Colonic mucosa (tissue), 4 donors: ENCODE data around the gene MOB3B. TPM values are rescaled to one million over a fixed set of nuclear protein-coding genes. Genes with fewer than 3 reads are reported as not detected.

ENCODE experiments used
- DNase-seq: peaks from one replicate; pipeline ENCODE4 v3.0.0-alpha.2; 2020
- H3K27ac ChIP-seq: fragments of 200-600 bp; one replicate; pipeline ENCODE4 v1.8.0; 2021
- H3K27me3 ChIP-seq: fragments of 200-600 bp; one replicate; pipeline ENCODE4 v1.8.0; 2021
- H3K36me3 ChIP-seq: fragments of 200-600 bp; one replicate; pipeline ENCODE4 v1.8.0; 2021
- H3K4me1 ChIP-seq: fragments of 200-600 bp; one replicate; pipeline ENCODE4 v1.8.0; 2021; ENCODE audit warnings: mild to moderate bottlenecking
- H3K4me3 ChIP-seq: fragments of 200-600 bp; one replicate; pipeline ENCODE4 v1.8.0; 2021
- H3K9ac ChIP-seq, 2 donors: one replicate each; pipeline ENCODE4 v1.7.0; 2013; ENCODE audit warnings: control low read depth in 2 of 2, low read depth in 2 of 2, low read length in 2 of 2
- H3K9me3 ChIP-seq: fragments of 200-600 bp; one replicate; pipeline ENCODE4 v1.8.0; 2021
- CTCF ChIP-seq: fragments of 200-600 bp; IDR thresholded peaks from one replicate; pipeline ENCODE4 v1.8.0; 2022; ENCODE audit warnings: antibody characterized with exemption, mild to moderate bottlenecking
- intact Hi-C: fragments of 100-400 bp; cut with DNase I; formaldehyde crosslinking; loops from one replicate; pipeline ENCODE4 v1.14.1; 2022
- total RNA-seq, 2 donors: library from RNA; stranded (reverse); fragmentation: NEBNext Ultra II Directional in 1 of 2; extraction: Animal tissue kit (Norgen Biotek cat#: 25700) in 1 of 2; gene quantifications; one replicate each; pipeline ENCODE4 v1.2.1, GENCODE V29; 2021
- donor health status: healthy.
- donor health status: DM: no; HTN: no; CAD: no.
- donor health status: DM: no; HTN: no; CAD: no.

Gene MOB3B
- total RNA-seq, 2 donors from 2014 or later = 35.8 to 39.6 TPM

DNA sequence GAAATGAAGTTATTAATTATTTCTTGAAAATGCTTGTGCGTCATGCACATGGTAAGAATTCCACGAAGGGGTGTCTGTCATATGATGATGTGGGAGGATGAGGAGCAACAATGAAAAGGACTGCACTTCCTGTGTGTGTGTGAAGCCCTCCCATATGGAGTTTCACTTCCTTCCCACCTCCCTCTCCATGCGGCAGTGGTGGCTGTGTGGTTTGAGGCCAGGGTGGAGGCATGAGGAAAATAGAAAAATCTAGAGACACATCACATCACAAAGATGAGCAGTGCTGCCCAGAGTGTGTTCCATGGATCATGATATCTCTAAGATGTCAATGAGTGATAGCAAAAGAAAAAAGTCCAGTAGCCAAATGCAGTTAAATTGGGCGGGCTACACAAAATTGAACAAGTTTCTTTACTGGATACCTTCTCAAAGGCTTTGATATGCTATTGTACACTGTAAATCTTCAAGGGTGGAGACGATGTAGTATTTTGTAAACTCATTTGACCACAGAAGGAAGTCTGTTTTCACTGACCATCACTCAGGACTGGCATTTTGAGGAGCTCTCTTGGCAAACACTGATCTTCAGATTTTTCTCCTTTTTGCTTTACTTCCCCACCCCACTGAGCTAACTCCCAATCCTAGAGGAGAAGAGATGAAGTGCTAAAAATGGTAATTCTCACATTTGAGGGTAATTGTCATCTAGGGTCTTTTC is 177.0 kb downstream of the MOB3B start:
- Histone ChIP-seq H3K4me3 (no peak overlapping the region), H3K36me3 (no peaks in the 10 kb centered on the region), H3K27ac (no peak overlapping the region), H3K27me3 (no peaks in the 10 kb centered on the region), H3K4me1 (no peaks in the 10 kb centered on the region), H3K9ac (no peak overlapping the region), H3K9me3 (no peaks in the 10 kb centered on the region)
- no peak for TF ChIP-seq CTCF
- intact Hi-C loops = no loop called here
- DNase-seq = no peak

GRCh38 chr9:27351438-27351837 is 178.2 kb downstream of the MOB3B start:
- no peaks in the 10 kb centered on the region for H3K36me3 ChIP-seq
- no peak overlapping the region for H3K9ac ChIP-seq
- H3K9me3 ChIP-seq = no peaks in the 10 kb centered on the region
- intact Hi-C loops = no loop called here
- H3K4me1 ChIP-seq = no peaks in the 10 kb centered on the region
- DNase-seq = no peak
- no peak overlapping the region for H3K4me3 ChIP-seq
- no peak overlapping the region for H3K27ac ChIP-seq
- no peaks in the 10 kb centered on the region for H3K27me3 ChIP-seq
- no peak for TF ChIP-seq CTCF

DNA sequence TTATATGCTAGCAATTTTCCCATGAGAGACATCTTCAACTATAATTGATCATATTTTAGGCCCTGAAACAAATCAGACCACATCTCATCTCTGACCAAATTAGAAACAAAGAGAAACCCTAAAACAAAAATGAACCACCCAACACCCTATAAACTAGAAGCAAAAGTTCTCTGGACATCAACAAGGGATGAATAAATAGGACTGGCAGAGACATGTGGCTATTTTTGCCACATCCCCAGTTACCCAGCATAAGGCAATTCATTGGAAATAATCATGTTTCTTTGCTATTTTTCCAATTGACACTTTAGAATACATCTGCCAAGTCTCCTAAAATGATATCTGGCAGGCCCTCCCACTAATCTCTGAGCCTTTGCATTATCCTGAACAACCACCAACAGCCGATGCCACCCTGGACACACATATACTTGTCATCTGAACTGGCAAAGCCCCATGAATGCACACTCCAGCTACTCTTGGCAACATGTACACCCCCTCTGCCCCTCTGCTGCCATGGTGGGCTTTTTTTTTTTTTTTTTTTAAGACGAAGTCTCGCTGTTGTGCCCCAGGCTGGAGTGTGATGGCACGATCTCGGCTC is 179.1 kb downstream of the MOB3B start:
- Histone ChIP-seq H3K9me3 (no peaks in the 10 kb centered on the region), H3K4me1 (no peaks in the 10 kb centered on the region), H3K27ac (no peak overlapping the region), H3K4me3 (no peak overlapping the region), H3K9ac (no peak overlapping the region), H3K36me3 (no peaks in the 10 kb centered on the region), H3K27me3 (no peaks in the 10 kb centered on the region)
- DNase-seq = no peak
- TF ChIP-seq CTCF = no peak
- intact Hi-C loops = no loop called here

- no peak for DNase-seq
- TF ChIP-seq CTCF = no peak
- H3K4me1 ChIP-seq = no peaks in the 10 kb centered on the region
These were observed 179.9 kb downstream of the MOB3B start for GRCh38 chr9:27349698-27350080.

DNA sequence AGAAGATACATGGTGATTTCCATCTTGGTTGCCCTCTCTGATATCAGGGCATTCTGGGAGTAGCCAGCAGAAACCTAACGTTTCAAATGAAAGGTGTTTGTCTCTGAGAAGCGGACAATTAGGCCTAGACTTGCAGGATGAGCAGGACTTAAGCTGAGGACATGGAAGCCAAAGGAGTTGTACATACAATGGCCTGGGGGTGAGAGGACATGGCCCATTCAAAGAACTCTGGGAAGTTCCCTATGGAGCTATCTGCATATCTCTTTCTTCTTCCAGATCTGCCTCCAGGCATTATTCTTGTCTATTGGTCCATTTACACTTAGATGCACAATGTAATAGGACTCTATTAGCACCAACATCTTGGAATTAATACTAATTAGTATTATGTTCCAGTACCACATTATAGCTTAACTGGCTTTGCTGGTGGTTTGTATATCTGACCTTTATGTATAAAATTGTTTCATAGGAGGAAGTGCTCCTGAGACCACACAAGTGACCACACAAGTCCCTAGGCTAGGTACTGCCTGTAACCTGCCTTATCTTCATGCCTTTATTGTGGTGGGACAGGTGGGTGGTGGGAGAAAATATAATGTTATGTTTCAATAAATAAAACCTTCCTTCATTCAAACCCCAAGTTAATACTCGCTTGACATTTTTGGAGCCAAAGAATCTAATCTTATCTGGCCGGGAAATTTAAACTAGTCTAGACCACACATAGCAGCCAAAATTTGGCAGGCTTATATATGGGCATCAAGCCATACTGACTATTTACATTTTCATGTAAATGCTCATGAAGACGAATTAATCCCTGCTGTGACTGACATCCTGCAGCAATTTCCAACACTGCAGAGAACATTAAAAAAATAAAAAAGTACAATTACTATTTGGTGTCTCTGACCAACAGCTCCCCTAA is 180.6 kb downstream of the MOB3B start:
- no peaks in the 10 kb centered on the region for H3K36me3 ChIP-seq

More at GRCh38 chr9:27349698-27350080, 179.9 kb downstream of the MOB3B start:
- H3K9me3 ChIP-seq = no peaks in the 10 kb centered on the region
- H3K27ac ChIP-seq = no peak overlapping the region
- no peaks in the 10 kb centered on the region for H3K27me3 ChIP-seq
- intact Hi-C loops = no loop called here
- H3K36me3 ChIP-seq = no peaks in the 10 kb centered on the region
- H3K4me3 ChIP-seq = no peak overlapping the region
- no peak overlapping the region for H3K9ac ChIP-seq

More for the DNA sequence above, 180.6 kb downstream of the MOB3B start:
- no peaks in the 10 kb centered on the region for H3K9me3 ChIP-seq
- no peak overlapping the region for H3K27ac ChIP-seq
- no peaks in the 10 kb centered on the region for H3K27me3 ChIP-seq
- no peaks in the 10 kb centered on the region for H3K4me1 ChIP-seq
- no peak for DNase-seq
- H3K9ac ChIP-seq = no peak overlapping the region
- no peak overlapping the region for H3K4me3 ChIP-seq
- no peak for TF ChIP-seq CTCF
- intact Hi-C loops = no loop called here
